Measurements from ENCODE around the gene NDUFA11.

The NDUFA11 gene

GRCh38 chr19:5903624-5904351 is at the start of gene NDUFA11:
NDUFA11 (minus strand) TSS chr19:5903790; CDS start chr19:5903708, 82 bp downstream.
- DNase-seq (ENCODE audit: low read depth): peak; percentile 95

GRCh38 chr19:5953030-5953589 is 49.5 kb upstream of the NDUFA11 start:
- DNase-seq (ENCODE audit: low read depth): no peak

- no peak for DNase-seq (ENCODE audit: low read depth)
These were observed 48.8 kb upstream of the NDUFA11 start for GRCh38 chr19:5952193-5953029.

- no peak for DNase-seq (ENCODE audit: low read depth)
These were observed 47.8 kb upstream of the NDUFA11 start for GRCh38 chr19:5951338-5951861.

- DNase-seq (ENCODE audit: low read depth): no peak
These were observed 47.2 kb upstream of the NDUFA11 start for GRCh38 chr19:5950741-5951140.

GRCh38 chr19:5949792-5950305 is 46.3 kb upstream of the NDUFA11 start:
- peak; percentile 36 for DNase-seq (ENCODE audit: low read depth)

GRCh38 chr19:5948752-5949564 is 45.4 kb upstream of the NDUFA11 start:
- no peak for DNase-seq (ENCODE audit: low read depth)

GRCh38 chr19:5947435-5947834 is 43.8 kb upstream of the NDUFA11 start:
- no peak for DNase-seq (ENCODE audit: low read depth)

GRCh38 chr19:5943623-5944022 is 40.0 kb upstream of the NDUFA11 start:
- DNase-seq (ENCODE audit: low read depth): no peak

GRCh38 chr19:5943045-5943444 is 39.5 kb upstream of the NDUFA11 start:
- no peak for DNase-seq (ENCODE audit: low read depth)

GRCh38 chr19:5941673-5942072 is 38.1 kb upstream of the NDUFA11 start:
- DNase-seq (ENCODE audit: low read depth): no peak

GRCh38 chr19:5940260-5941208 is 36.9 kb upstream of the NDUFA11 start:
- no peak for DNase-seq (ENCODE audit: low read depth)

GRCh38 chr19:5937550-5937949 is 34.0 kb upstream of the NDUFA11 start:
- no peak for DNase-seq (ENCODE audit: low read depth)

- no peak for DNase-seq (ENCODE audit: low read depth)
These were observed 32.7 kb upstream of the NDUFA11 start for GRCh38 chr19:5936292-5936592.

GRCh38 chr19:5935473-5936291 is 32.1 kb upstream of the NDUFA11 start:
- no peak for DNase-seq (ENCODE audit: low read depth)

GRCh38 chr19:5934774-5935472 is 31.3 kb upstream of the NDUFA11 start:
- no peak for DNase-seq (ENCODE audit: low read depth)

GRCh38 chr19:5934069-5934401 is 30.4 kb upstream of the NDUFA11 start:
- DNase-seq (ENCODE audit: low read depth): no peak

- DNase-seq (ENCODE audit: low read depth): no peak
These were observed 29.9 kb upstream of the NDUFA11 start for GRCh38 chr19:5933391-5934068.
